ENCODE results near the gene RAP2A. TPM values are rescaled to one million over a fixed set of nuclear protein-coding genes. Genes with fewer than 3 reads are reported as not detected.

Gene RAP2A
- total RNA-seq, 1 experiment from 2014 or later, result 43.6 TPM

DNA sequence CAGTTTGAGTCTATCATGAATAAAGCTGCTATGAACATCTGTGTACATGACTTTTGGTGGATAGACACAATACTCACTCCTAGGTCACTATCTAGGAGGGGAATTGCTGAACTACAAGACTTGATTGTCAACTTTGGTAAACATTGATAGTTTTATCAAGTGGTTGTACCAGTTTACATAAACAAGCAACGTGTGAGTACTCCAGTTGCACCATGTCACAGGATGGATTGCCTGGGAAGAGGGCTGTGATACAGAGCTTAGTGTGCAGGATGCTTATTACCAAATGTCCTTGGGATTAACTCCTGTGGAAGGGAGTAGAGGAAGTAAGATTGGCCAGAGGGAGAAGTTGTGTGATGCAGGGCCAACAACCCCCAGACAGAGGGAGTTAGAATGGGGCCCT lies 37.7 kb downstream of the RAP2A start:
- BruUV-seq (replicated peaks), result no TSS peak
- Histone ChIP-seq H3K27ac (ENCODE audit: low read depth, low read length, poor library complexity, severe bottlenecking) (no peak overlapping the region), H3K27me3 (replicated peaks; ENCODE audit: insufficient read depth, low read depth, low read length, poor library complexity) (no peaks in the 10 kb centered on the region), H3K9me3 (ENCODE audit: low read depth, low read length, poor library complexity, severe bottlenecking) (no peaks in the 10 kb centered on the region), H3K4me1 (ENCODE audit: insufficient read depth, low read length, poor library complexity, severe bottlenecking) (peaks cover 15% of the 10 kb centered on the region), H3K4me3 (ENCODE audit: low read depth, low read length, poor library complexity, severe bottlenecking) (no peak overlapping the region), H3K36me3 (ENCODE audit: insufficient read depth, low read length, poor library complexity, severe bottlenecking) (no peaks in the 10 kb centered on the region)
- ChIA-PET CTCF (no interaction called here), POLR2A (ENCODE audit: low non-redundant PET) (no interaction called here)
- no peak for DNase-seq (ENCODE audit: low spot score)
- intact Hi-C loops (cut with micrococcal nuclease; ENCODE audit: unreplicated experiment), result no loop called here
- no peak for TF ChIP-seq EZH2 (IDR thresholded peaks at IDR 0.05; ENCODE audit: borderline replicate concordance, low read depth, low read length, poor library complexity, severe bottlenecking)
- TF ChIP-seq, protein P1, sequence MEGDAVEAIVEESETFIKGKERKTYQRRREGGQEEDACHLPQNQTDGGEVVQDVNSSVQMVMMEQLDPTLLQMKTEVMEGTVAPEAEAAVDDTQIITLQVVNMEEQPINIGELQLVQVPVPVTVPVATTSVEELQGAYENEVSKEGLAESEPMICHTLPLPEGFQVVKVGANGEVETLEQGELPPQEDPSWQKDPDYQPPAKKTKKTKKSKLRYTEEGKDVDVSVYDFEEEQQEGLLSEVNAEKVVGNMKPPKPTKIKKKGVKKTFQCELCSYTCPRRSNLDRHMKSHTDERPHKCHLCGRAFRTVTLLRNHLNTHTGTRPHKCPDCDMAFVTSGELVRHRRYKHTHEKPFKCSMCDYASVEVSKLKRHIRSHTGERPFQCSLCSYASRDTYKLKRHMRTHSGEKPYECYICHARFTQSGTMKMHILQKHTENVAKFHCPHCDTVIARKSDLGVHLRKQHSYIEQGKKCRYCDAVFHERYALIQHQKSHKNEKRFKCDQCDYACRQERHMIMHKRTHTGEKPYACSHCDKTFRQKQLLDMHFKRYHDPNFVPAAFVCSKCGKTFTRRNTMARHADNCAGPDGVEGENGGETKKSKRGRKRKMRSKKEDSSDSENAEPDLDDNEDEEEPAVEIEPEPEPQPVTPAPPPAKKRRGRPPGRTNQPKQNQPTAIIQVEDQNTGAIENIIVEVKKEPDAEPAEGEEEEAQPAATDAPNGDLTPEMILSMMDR (conservative IDR thresholded peaks at IDR 0.05; ENCODE audit: low read depth, low read length), result no peak

DNA sequence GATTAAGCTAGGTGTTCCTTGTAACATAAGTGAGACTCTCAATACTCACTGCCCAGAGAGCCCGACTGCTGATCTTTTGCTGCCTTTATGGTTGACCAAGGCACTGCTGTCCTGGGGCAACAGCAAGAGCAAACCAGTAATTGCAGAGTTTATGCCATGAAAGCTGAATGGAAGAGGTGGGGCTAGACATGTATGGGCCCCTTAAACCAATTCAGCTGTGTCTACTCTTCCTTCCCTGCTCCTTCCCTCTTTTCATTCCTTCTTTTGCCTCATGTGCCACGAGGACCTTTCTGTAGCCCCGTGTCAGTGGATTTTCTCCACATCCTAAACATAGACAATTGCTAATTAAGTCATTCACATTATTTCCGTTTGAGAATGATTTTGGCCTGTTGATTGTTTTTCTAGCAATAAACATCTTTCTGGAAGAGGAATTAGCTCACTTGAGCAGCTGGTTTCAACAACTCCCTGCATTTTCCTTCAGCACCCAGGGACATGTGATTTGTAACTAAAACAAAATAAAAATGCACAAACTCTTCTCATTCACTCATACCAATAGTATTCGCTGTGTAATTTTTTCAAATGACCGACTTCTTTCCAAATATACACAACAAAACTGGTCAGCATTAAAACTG lies 40.5 kb downstream of the RAP2A start:
- H3K9me3 ChIP-seq (ENCODE audit: low read depth, low read length, poor library complexity, severe bottlenecking), result no peaks in the 10 kb centered on the region
- intact Hi-C loops (cut with micrococcal nuclease; ENCODE audit: unreplicated experiment), result no loop called here
- CTCF ChIA-PET, result no interaction called here
- H3K36me3 ChIP-seq (ENCODE audit: insufficient read depth, low read length, poor library complexity, severe bottlenecking), result no peaks in the 10 kb centered on the region
- TF ChIP-seq, protein P1 (conservative IDR thresholded peaks at IDR 0.05; ENCODE audit: low read depth, low read length), result no peak
- no peak for TF ChIP-seq EZH2 (IDR thresholded peaks at IDR 0.05; ENCODE audit: borderline replicate concordance, low read depth, low read length, poor library complexity, severe bottlenecking)
- POLR2A ChIA-PET (ENCODE audit: low non-redundant PET), result no interaction called here
- H3K4me3 ChIP-seq (ENCODE audit: low read depth, low read length, poor library complexity, severe bottlenecking), result no peak overlapping the region
- peaks cover 4% of the 10 kb centered on the region for H3K4me1 ChIP-seq (ENCODE audit: insufficient read depth, low read length, poor library complexity, severe bottlenecking)
- no TSS peak for BruUV-seq (replicated peaks)
- no peak overlapping the region for H3K27ac ChIP-seq (ENCODE audit: low read depth, low read length, poor library complexity, severe bottlenecking)
- no peak for DNase-seq (ENCODE audit: low spot score)
- H3K27me3 ChIP-seq (replicated peaks; ENCODE audit: insufficient read depth, low read depth, low read length, poor library complexity), result no peaks in the 10 kb centered on the region

DNA sequence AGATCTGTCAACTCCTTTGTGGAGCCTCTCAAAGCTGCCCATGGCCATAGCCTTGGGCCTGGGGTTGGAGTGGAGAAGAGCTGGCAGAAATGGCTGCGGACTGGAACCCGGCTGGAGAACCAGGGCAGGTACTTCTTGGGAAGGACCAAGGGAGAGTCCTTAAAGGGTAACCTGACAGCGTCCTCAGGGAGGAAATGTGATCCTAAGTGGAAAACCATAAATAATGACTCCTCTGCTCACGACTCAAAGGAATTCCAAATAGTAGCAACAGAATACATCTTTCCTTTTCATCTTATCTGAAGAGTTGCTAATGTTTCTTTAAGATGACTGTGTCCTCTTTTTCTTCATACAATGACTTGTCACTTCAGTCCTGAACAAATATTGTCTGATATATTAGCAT lies 41.0 kb downstream of the RAP2A start:
- ChIA-PET CTCF (no interaction called here), POLR2A (ENCODE audit: low non-redundant PET) (no interaction called here)
- Histone ChIP-seq H3K36me3 (ENCODE audit: insufficient read depth, low read length, poor library complexity, severe bottlenecking) (no peaks in the 10 kb centered on the region), H3K27ac (ENCODE audit: low read depth, low read length, poor library complexity, severe bottlenecking) (no peak overlapping the region), H3K4me3 (ENCODE audit: low read depth, low read length, poor library complexity, severe bottlenecking) (no peak overlapping the region), H3K4me1 (ENCODE audit: insufficient read depth, low read length, poor library complexity, severe bottlenecking) (peaks cover 9% of the 10 kb centered on the region), H3K27me3 (replicated peaks; ENCODE audit: insufficient read depth, low read depth, low read length, poor library complexity) (no peaks in the 10 kb centered on the region), H3K9me3 (ENCODE audit: low read depth, low read length, poor library complexity, severe bottlenecking) (no peaks in the 10 kb centered on the region)
- no peak for DNase-seq (ENCODE audit: low spot score)
- BruUV-seq (replicated peaks), result no TSS peak
- TF ChIP-seq, protein P1 (conservative IDR thresholded peaks at IDR 0.05; ENCODE audit: low read depth, low read length), result no peak
- TF ChIP-seq EZH2 (IDR thresholded peaks at IDR 0.05; ENCODE audit: borderline replicate concordance, low read depth, low read length, poor library complexity, severe bottlenecking), result no peak
- intact Hi-C loops (cut with micrococcal nuclease; ENCODE audit: unreplicated experiment), result no loop called here
